Suprapubic skin (tissue), 4 donors: ENCODE results near the gene ALPL. TPM values are rescaled to one million over a fixed set of nuclear protein-coding genes. Genes with fewer than 3 reads are reported as not detected.

Experiments
- DNase-seq, 2 donors: peaks; one replicate each; pipeline ENCODE4 v3.0.0-alpha.2; 2019; ENCODE audit warnings: low spot score in 2 of 2
- H3K27ac ChIP-seq: fragments of 200-600 bp; sonication (generic); one replicate; pipeline ENCODE4 v1.5.1; 2019
- H3K27me3 ChIP-seq: fragments of 200-600 bp; sonication (generic); one replicate; pipeline ENCODE4 v1.5.1; 2019
- H3K36me3 ChIP-seq: fragments of 200-600 bp; sonication (generic); one replicate; pipeline ENCODE4 v1.5.1; 2019
- H3K4me1 ChIP-seq: fragments of 200-600 bp; sonication (generic); one replicate; pipeline ENCODE4 v1.5.1; 2019
- H3K4me3 ChIP-seq: fragments of 200-600 bp; sonication (generic); one replicate; pipeline ENCODE4 v1.5.1; 2019; ENCODE audit warnings: mild to moderate bottlenecking
- H3K9me3 ChIP-seq: fragments of 200-600 bp; sonication (generic); one replicate; pipeline ENCODE4 v1.5.1; 2019
- EP300 ChIP-seq: sonication (generic); formaldehyde crosslinking; IDR thresholded peaks from one replicate; pipeline ENCODE4 v1.6.1; 2017; ENCODE audit warnings: antibody characterized with exemption
- POLR2A ChIP-seq, 2 donors: fragments of 450-650 bp; IDR thresholded peaks; one replicate each; pipeline ENCODE4 v1.6.1; 2017; ENCODE audit warnings: antibody characterized with exemption in 2 of 2, mild to moderate bottlenecking in 2 of 2, moderate library complexity in 2 of 2
- POLR2AphosphoS5 ChIP-seq, 3 donors: sonication (generic); formaldehyde crosslinking; IDR thresholded peaks; one replicate each; pipeline ENCODE4 v1.6.1; 2017; ENCODE audit warnings: antibody characterized with exemption in 3 of 3
- WGBS: methylation state at CpG from one replicate; pipeline ENCODE4 v1.1.5; 2018; 5-methylcytosine and 5-hydroxymethylcytosine counted together
- total RNA-seq, 4 donors: library from RNA; depleted of rRNA; stranded (reverse); fragments of >200 nt; gene quantifications; one replicate each; pipeline ENCODE4 v1.1.0, GENCODE V29; 2016
- TF ChIP-seq, protein P1 (sequence below), 2 donors: fragments of 200-600 bp in 1 of 2; fragments of 450-650 bp in 1 of 2; sonication (generic) in 1 of 2; IDR thresholded peaks; one replicate each; pipeline ENCODE4 v1.5.1; 2016 to 2019; ENCODE audit warnings: antibody characterized with exemption in 2 of 2, mild to moderate bottlenecking in 1 of 2, moderate library complexity in 1 of 2

Gene ALPL
- total RNA-seq, 4 donors from 2014 or later, result 5.1 to 9.7 (median 6.0) TPM

DNA sequence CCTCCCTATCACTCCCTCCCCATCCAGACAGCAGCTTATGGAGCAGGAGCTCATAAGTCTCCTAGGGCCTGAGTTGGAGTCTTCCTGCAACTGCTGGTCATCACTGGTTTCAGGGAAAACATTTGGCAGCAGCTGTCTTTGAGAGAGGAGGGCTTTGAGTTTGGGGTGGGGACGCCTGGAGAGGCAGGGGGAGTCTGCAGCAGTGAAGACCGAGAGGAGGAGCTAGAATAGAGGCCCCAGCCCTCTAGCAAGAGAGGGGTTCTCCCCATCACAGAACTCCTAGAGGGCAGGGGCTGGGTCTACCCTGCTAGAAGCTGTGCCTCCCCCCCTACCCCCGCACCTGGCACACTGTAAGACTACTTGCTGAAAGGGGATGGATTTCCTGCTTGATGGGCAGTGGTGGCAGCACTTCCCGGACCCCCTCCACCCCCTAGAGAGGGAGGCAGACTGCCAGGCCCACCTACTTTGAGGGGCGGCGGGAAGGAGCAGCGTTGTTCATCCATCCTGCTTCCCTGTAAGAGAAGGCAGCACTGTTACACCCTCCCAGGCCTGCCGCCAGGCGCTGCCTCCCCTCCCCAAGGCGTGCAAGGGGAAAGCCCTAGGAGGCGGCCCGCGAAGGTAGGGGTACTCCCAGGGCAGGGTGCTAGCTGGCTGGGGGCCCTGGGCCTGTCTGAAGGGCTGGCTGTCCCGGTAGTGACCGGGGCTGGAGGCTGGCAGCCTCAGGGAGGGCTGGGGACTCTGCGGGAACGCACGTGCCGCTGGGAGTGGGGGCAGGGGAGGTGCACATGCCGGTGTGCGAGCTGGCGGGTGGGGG is 109.5 kb downstream of the ALPL start:
- peaks cover 61% of the 10 kb centered on the region for H3K4me1 ChIP-seq
- peaks cover 34% of the 10 kb centered on the region for H3K27me3 ChIP-seq
- H3K9me3 ChIP-seq, result no peaks in the 10 kb centered on the region
- DNase-seq, result no peak
- no peaks in the 10 kb centered on the region for H3K36me3 ChIP-seq
- no peak for TF ChIP-seq POLR2AphosphoS5 (IDR thresholded peaks at IDR 0.05)
- no peak for TF ChIP-seq EP300
- TF ChIP-seq, protein P1, sequence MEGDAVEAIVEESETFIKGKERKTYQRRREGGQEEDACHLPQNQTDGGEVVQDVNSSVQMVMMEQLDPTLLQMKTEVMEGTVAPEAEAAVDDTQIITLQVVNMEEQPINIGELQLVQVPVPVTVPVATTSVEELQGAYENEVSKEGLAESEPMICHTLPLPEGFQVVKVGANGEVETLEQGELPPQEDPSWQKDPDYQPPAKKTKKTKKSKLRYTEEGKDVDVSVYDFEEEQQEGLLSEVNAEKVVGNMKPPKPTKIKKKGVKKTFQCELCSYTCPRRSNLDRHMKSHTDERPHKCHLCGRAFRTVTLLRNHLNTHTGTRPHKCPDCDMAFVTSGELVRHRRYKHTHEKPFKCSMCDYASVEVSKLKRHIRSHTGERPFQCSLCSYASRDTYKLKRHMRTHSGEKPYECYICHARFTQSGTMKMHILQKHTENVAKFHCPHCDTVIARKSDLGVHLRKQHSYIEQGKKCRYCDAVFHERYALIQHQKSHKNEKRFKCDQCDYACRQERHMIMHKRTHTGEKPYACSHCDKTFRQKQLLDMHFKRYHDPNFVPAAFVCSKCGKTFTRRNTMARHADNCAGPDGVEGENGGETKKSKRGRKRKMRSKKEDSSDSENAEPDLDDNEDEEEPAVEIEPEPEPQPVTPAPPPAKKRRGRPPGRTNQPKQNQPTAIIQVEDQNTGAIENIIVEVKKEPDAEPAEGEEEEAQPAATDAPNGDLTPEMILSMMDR (IDR thresholded peaks at IDR 0.05), result no peak
- TF ChIP-seq POLR2A (IDR thresholded peaks at IDR 0.05), result no peak
- WGBS, result 26% methylated on average over 10 of the region's 22 CpGs
- no peak overlapping the region for H3K4me3 ChIP-seq
- H3K27ac ChIP-seq, result no peak overlapping the region

GRCh38 chr1:21619375-21619947 is 110.2 kb downstream of the ALPL start:
- Histone ChIP-seq H3K27me3 (peaks cover 38% of the 10 kb centered on the region), H3K4me3 (no peak overlapping the region), H3K9me3 (no peaks in the 10 kb centered on the region), H3K4me1 (peaks cover 60% of the 10 kb centered on the region), H3K27ac (no peak overlapping the region), H3K36me3 (no peaks in the 10 kb centered on the region)
- DNase-seq, result no peak
- WGBS, result 56% methylated on average over 5 of the region's 7 CpGs
- TF ChIP-seq, protein P1 (IDR thresholded peaks at IDR 0.05), result no peak
- no peak for TF ChIP-seq EP300
- no peak for TF ChIP-seq POLR2A (IDR thresholded peaks at IDR 0.05)
- no peak for TF ChIP-seq POLR2AphosphoS5 (IDR thresholded peaks at IDR 0.05)

GRCh38 chr1:21620011-21620410 is 110.8 kb downstream of the ALPL start:
- no peak for DNase-seq
- Histone ChIP-seq H3K36me3 (no peaks in the 10 kb centered on the region), H3K27me3 (peaks cover 38% of the 10 kb centered on the region), H3K4me3 (no peak overlapping the region), H3K4me1 (peaks cover 55% of the 10 kb centered on the region), H3K9me3 (no peaks in the 10 kb centered on the region), H3K27ac (no peak overlapping the region)
- 40% methylated on average over 2 of the region's 12 CpGs for WGBS
- no peak for TF ChIP-seq POLR2AphosphoS5 (IDR thresholded peaks at IDR 0.05)

- H3K4me1 ChIP-seq, result peaks cover 50% of the 10 kb centered on the region
- H3K27ac ChIP-seq, result no peak overlapping the region
- WGBS, result 14% methylated on average over 16 of the region's 16 CpGs
- H3K9me3 ChIP-seq, result no peaks in the 10 kb centered on the region
- no peak for TF ChIP-seq POLR2A (IDR thresholded peaks at IDR 0.05)
- no peak for DNase-seq
- no peak overlapping the region for H3K4me3 ChIP-seq
- peaks cover 38% of the 10 kb centered on the region for H3K27me3 ChIP-seq
- no peaks in the 10 kb centered on the region for H3K36me3 ChIP-seq
Observed at GRCh38 chr1:21620496-21620895, 111.3 kb downstream of the ALPL start.

GRCh38 chr1:21621051-21621450 is 111.8 kb downstream of the ALPL start:
- H3K36me3 ChIP-seq, result no peaks in the 10 kb centered on the region
- peaks cover 45% of the 10 kb centered on the region for H3K4me1 ChIP-seq
- H3K27ac ChIP-seq, result no peak overlapping the region
- 72% methylated on average over 4 of the region's 7 CpGs for WGBS
- no peaks in the 10 kb centered on the region for H3K9me3 ChIP-seq
- H3K4me3 ChIP-seq, result no peak overlapping the region
- TF ChIP-seq POLR2AphosphoS5 (IDR thresholded peaks at IDR 0.05) (no peak), POLR2A (IDR thresholded peaks at IDR 0.05) (no peak), EP300 (no peak)
- TF ChIP-seq, protein P1 (IDR thresholded peaks at IDR 0.05), result no peak
- peaks cover 38% of the 10 kb centered on the region for H3K27me3 ChIP-seq
- DNase-seq, result no peak

DNA sequence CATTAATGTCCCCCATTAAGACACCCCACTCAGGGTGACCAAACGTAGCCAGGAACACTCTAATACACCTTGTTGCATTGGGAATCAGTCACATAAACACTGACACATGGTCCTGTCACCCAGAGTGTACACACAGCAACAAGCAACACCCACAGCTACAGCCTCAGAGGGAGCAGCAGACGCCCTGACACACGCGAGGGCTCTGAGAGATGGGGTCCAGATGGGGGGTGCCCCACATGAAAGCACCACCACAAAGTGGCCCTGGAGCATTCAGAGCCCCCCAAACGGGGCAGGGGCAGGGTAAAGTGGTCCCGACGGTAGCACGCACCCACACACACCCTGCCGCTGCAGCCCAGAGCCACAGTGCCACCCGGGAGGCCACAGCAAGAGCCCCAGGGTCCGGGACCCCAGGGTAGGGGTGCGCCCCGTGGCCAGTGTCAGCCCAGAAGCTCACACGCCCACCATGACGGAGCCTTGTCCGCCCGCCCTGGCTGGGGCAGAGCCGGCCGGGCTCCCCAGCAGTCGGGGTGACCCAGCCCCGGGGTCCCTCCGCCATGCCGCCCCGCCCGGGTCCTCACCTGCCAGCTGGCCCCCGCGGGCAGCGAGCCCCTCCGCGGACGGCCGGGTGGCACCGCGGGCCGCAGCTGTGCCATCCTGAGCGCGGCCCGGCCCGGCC is 112.7 kb downstream of the ALPL start:
- DNase-seq, result no peak
- peaks cover 38% of the 10 kb centered on the region for H3K27me3 ChIP-seq
- 27% methylated on average over 15 of the region's 39 CpGs for WGBS
- no peaks in the 10 kb centered on the region for H3K9me3 ChIP-seq
- H3K4me1 ChIP-seq, result peaks cover 48% of the 10 kb centered on the region
- H3K4me3 ChIP-seq, result peak overlapping the region; percentile 46
- H3K27ac ChIP-seq, result no peak overlapping the region
- TF ChIP-seq POLR2A (IDR thresholded peaks at IDR 0.05), result no peak
- TF ChIP-seq, protein P1 (IDR thresholded peaks at IDR 0.05), result no peak
- TF ChIP-seq EP300, result no peak
- TF ChIP-seq POLR2AphosphoS5 (IDR thresholded peaks at IDR 0.05), result no peak
- no peaks in the 10 kb centered on the region for H3K36me3 ChIP-seq
